Putamen (tissue), 1 donor: ENCODE results near the gene FRMD3.
"Not testable (repeated sequence)": the region's sequence is repeated elsewhere in the genome, so short reads cannot be mapped to it uniquely, and the experiment has no call there.

Source experiments
- DNase-seq: peaks from one replicate; pipeline ENCODE4 v3.0.0-alpha.2; 2016; ENCODE audit warnings: low spot score

FRMD3 gene

GRCh38 chr9:83521411-83521810, 16.8 kb downstream of the FRMD3 start:
- DNase-seq, result no peak

- no peak for DNase-seq
These were observed 17.2 kb downstream of the FRMD3 start for GRCh38 chr9:83521011-83521410.

GRCh38 chr9:83520292-83520691, 17.9 kb downstream of the FRMD3 start:
- no peak for DNase-seq

- not testable (repeated sequence) for DNase-seq
These were observed 20.2 kb downstream of the FRMD3 start for GRCh38 chr9:83517980-83518379.

GRCh38 chr9:83514767-83515166, 23.4 kb downstream of the FRMD3 start:
- DNase-seq, result no peak

- no peak for DNase-seq
These were observed 25.6 kb downstream of the FRMD3 start for GRCh38 chr9:83512621-83513020.

- no peak for DNase-seq
These were observed 27.1 kb downstream of the FRMD3 start for GRCh38 chr9:83511051-83511450.

- DNase-seq, result no peak
These were observed 28.8 kb downstream of the FRMD3 start for GRCh38 chr9:83509402-83509801.

GRCh38 chr9:83508067-83508466, 30.1 kb downstream of the FRMD3 start:
- no peak for DNase-seq

- DNase-seq, result no peak
These were observed 32.9 kb downstream of the FRMD3 start for GRCh38 chr9:83505282-83505681.

GRCh38 chr9:83503866-83504265, 34.3 kb downstream of the FRMD3 start:
- DNase-seq, result no peak

- DNase-seq, result no peak
These were observed 36.6 kb downstream of the FRMD3 start for GRCh38 chr9:83501565-83501964.

GRCh38 chr9:83497441-83497840, 40.8 kb downstream of the FRMD3 start:
- DNase-seq, result no peak

- no peak for DNase-seq
These were observed 46.2 kb downstream of the FRMD3 start for GRCh38 chr9:83491995-83492394.

GRCh38 chr9:83491413-83491812, 46.8 kb downstream of the FRMD3 start:
- DNase-seq, result no peak

- DNase-seq, result no peak
These were observed 48.2 kb downstream of the FRMD3 start for GRCh38 chr9:83489961-83490360.

GRCh38 chr9:83484990-83485389, 53.2 kb downstream of the FRMD3 start:
- DNase-seq, result no peak

- DNase-seq, result no peak
These were observed 55.0 kb downstream of the FRMD3 start for GRCh38 chr9:83483223-83483622.

- DNase-seq, result no peak
These were observed 58.4 kb downstream of the FRMD3 start for GRCh38 chr9:83479765-83480164.

GRCh38 chr9:83477571-83477970, 60.6 kb downstream of the FRMD3 start:
- no peak for DNase-seq

- DNase-seq, result no peak
These were observed 61.1 kb downstream of the FRMD3 start for GRCh38 chr9:83477120-83477519.

GRCh38 chr9:83476513-83476912, 61.7 kb downstream of the FRMD3 start:
- no peak for DNase-seq

GRCh38 chr9:83475741-83476140, 62.5 kb downstream of the FRMD3 start:
- no peak for DNase-seq

- DNase-seq, result no peak
These were observed 63.6 kb downstream of the FRMD3 start for GRCh38 chr9:83474631-83475030.

GRCh38 chr9:83473488-83473971, 64.7 kb downstream of the FRMD3 start:
- DNase-seq, result no peak
